NCI-H82 (cell line): Measurements from ENCODE around the gene COG6.

Experiments used
- DNase-seq: peaks from one replicate; lab custom pipeline; 2025; lab: John Stamatoyannopoulos, UW

COG6 gene

GRCh38 chr13:39655569-39656324 lies at the start of gene COG6:
Gene COG6 (plus strand): TSS chr13:39655662. CDS start chr13:39655727, 65 bp downstream.
- peak; percentile 95 for DNase-seq

- no peak for DNase-seq
Observed at GRCh38 chr13:39605677-39606320, 49.7 kb upstream of the COG6 start.

- no peak for DNase-seq
Observed at GRCh38 chr13:39607876-39608275, 47.6 kb upstream of the COG6 start.

GRCh38 chr13:39612023-39612637 lies 43.3 kb upstream of the COG6 start:
- DNase-seq = peak; percentile 93

- DNase-seq = peak; percentile 94
Observed at GRCh38 chr13:39616087-39616694, 39.3 kb upstream of the COG6 start.

GRCh38 chr13:39618561-39618960 lies 36.9 kb upstream of the COG6 start:
- no peak for DNase-seq

- DNase-seq = no peak
Observed at GRCh38 chr13:39623466-39623865, 32.0 kb upstream of the COG6 start.

- DNase-seq = no peak
Observed at GRCh38 chr13:39631307-39631706, 24.2 kb upstream of the COG6 start.

- DNase-seq = no peak
Observed at GRCh38 chr13:39632994-39633393, 22.5 kb upstream of the COG6 start.

GRCh38 chr13:39635564-39635963 lies 19.9 kb upstream of the COG6 start:
- no peak for DNase-seq

- DNase-seq = no peak
Observed at GRCh38 chr13:39637890-39638289, 17.6 kb upstream of the COG6 start.

- DNase-seq = no peak
Observed at GRCh38 chr13:39641645-39642044, 13.8 kb upstream of the COG6 start.

- DNase-seq = no peak
Observed at GRCh38 chr13:39646122-39646521, 9.3 kb upstream of the COG6 start.

GRCh38 chr13:39655041-39655568 lies 357 bp upstream of the COG6 start:
- no peak for DNase-seq

- DNase-seq = peak; percentile 55
Observed at GRCh38 chr13:39656325-39656677, 839 bp downstream of the COG6 start.

- no peak for DNase-seq
Observed at GRCh38 chr13:39663508-39663907, 8.0 kb downstream of the COG6 start.

- DNase-seq = no peak
Observed at GRCh38 chr13:39663958-39664357, 8.5 kb downstream of the COG6 start.

GRCh38 chr13:39665763-39666162 lies 10.3 kb downstream of the COG6 start:
- no peak for DNase-seq

GRCh38 chr13:39670445-39670844 lies 15.0 kb downstream of the COG6 start:
- DNase-seq = no peak

GRCh38 chr13:39672378-39673132 lies 17.1 kb downstream of the COG6 start:
- DNase-seq = no peak

- no peak for DNase-seq
Observed at GRCh38 chr13:39675904-39676303, 20.4 kb downstream of the COG6 start.
